K562 (cell line): ENCODE data around the gene MBD1. TPM values are rescaled to one million over a fixed set of nuclear protein-coding genes. Genes with fewer than 3 reads are reported as not detected.

Source experiments
- CBFA2T3 ChIP-seq: fragments of 450-650 bp; IDR thresholded peaks from 2 replicates; pipeline ENCODE4 v1.6.1; 2017
- FOXP1 ChIP-seq: sonication (generic); formaldehyde crosslinking; IDR thresholded peaks from 2 replicates; pipeline ENCODE4 v1.8.0; 2022; ENCODE audit warnings: mild to moderate bottlenecking, missing genetic modification reagents
- HSF4 ChIP-seq: fragments of 250-450 bp; sonication (Bioruptor Pico); IDR thresholded peaks from 2 replicates; pipeline ENCODE4 v2.1.2; 2022; ENCODE audit warnings: mild to moderate bottlenecking, moderate library complexity, borderline replicate concordance
- NCOR1 ChIP-seq: fragments of 450-650 bp; IDR thresholded peaks from 2 replicates; pipeline ENCODE4 v1.6.1; 2016; ENCODE audit warnings: mild to moderate bottlenecking, moderate library complexity
- NR3C1 ChIP-seq: sonication (generic); formaldehyde crosslinking; IDR thresholded peaks from 2 replicates; pipeline ENCODE4 v1.8.1; 2022; ENCODE audit warnings: missing genetic modification reagents
- POLR2AphosphoS5 ChIP-seq: IDR thresholded peaks from 2 replicates; pipeline ENCODE4 v1.6.1; 2011; ENCODE audit warnings: mild to moderate bottlenecking, low read depth, low read length, moderate library complexity; ENCODE audit not compliant: control insufficient read depth, insufficient read depth
- PPARD ChIP-seq: fragments of 250-450 bp; sonication (Bioruptor Pico); IDR thresholded peaks from 2 replicates; pipeline ENCODE4 v1.8.0; 2022; ENCODE audit warnings: inconsistent platforms, mild to moderate bottlenecking, moderate library complexity
- RFX7 ChIP-seq: fragments of 250-450 bp; sonication (Bioruptor Pico); IDR thresholded peaks from 2 replicates; pipeline ENCODE4 v1.5.1; 2021; ENCODE audit warnings: mild to moderate bottlenecking
- SMC3 ChIP-seq: conservative IDR thresholded peaks from 2 replicates; pipeline ENCODE4 v1.6.1; 2011; ENCODE audit warnings: low read depth, low read length, improper control_type of control experiment; ENCODE audit not compliant: insufficient read depth
- TEAD4 ChIP-seq, 2 experiments: sonication (generic) in 1 of 2; formaldehyde crosslinking in 1 of 2; IDR thresholded peaks; 2 replicates each; pipeline versions ENCODE4 v1.6.1 to v1.8.0; 2012 to 2022; ENCODE audit warnings: borderline replicate concordance in 1 of 2, inconsistent platforms in 1 of 2, low read length in 1 of 2, mild to moderate bottlenecking in 1 of 2, missing genetic modification reagents in 1 of 2
- ZNF23 ChIP-seq: fragments of 250-450 bp; sonication (Bioruptor Pico); IDR thresholded peaks from 2 replicates; pipeline ENCODE4 v1.4.0; 2020; ENCODE audit warnings: mild to moderate bottlenecking
- ZNF253 ChIP-seq: fragments of 250-450 bp; sonication (Bioruptor Pico); conservative IDR thresholded peaks from 2 replicates; pipeline ENCODE4 v1.6.1; 2021; ENCODE audit warnings: mild to moderate bottlenecking
- ZNF445 ChIP-seq: fragments of 250-450 bp; sonication (Bioruptor Pico); IDR thresholded peaks from 2 replicates; pipeline ENCODE4 v1.4.0; 2020; ENCODE audit warnings: low read depth, mild to moderate bottlenecking, moderate library complexity
- polyA plus RNA-seq, 8 experiments: library from polyadenylated mRNA; depleted of rRNA in 4 of 8; stranded (reverse) in 5 of 8; unstranded in 3 of 8; fragments of >200 nt; fragmentation: Nextera tagmentation in 2 of 8; fragmentation: Illumina TruSeq in 1 of 8; extraction: Ambion mirVana in 2 of 8; extraction: Trizol in 1 of 8; gene quantifications; 2 replicates each; pipeline versions ENCODE4 v1.2.1 to v1.2.3, GENCODE V29; 2011 to 2014; ENCODE audit warnings: inconsistent platforms in 1 of 8, missing spikeins in 1 of 8
- total RNA-seq, 7 experiments: library from RNA; depleted of rRNA in 6 of 7; stranded (reverse); fragments of >200 nt in 6 of 7; fragmentation: Illumina TruSeq in 2 of 7; extraction: Trizol in 2 of 7; gene quantifications; 2 replicates each; pipeline versions ENCODE4 v1.2.1 to v1.2.3, GENCODE V29; 2011 to 2021; ENCODE audit warnings: low replicate concordance in 1 of 7
- TF ChIP-seq, protein P1 (sequence below), 2 experiments: fragments of 150-350 bp in 1 of 2; IDR thresholded peaks; 2 replicates each; pipeline ENCODE4 v1.6.1; 2012 to 2016; ENCODE audit warnings: low read depth in 2 of 2, low read length in 2 of 2, mild to moderate bottlenecking in 1 of 2, moderate library complexity in 1 of 2
- TF ChIP-seq, protein P2 (sequence below): fragments of 450-650 bp; IDR thresholded peaks from 2 replicates; pipeline ENCODE4 v1.6.1; 2014; ENCODE audit warnings: low read depth, mild to moderate bottlenecking, moderate library complexity, borderline replicate concordance
- TF ChIP-seq, protein P3 (sequence below): IDR thresholded peaks from 2 replicates; pipeline ENCODE4 v1.6.1; 2011; ENCODE audit not compliant: insufficient read length; ENCODE audit errors: extremely low read depth
- TF ChIP-seq, protein P4 (sequence below): fragments of 450-650 bp; formaldehyde crosslinking; conservative IDR thresholded peaks from 2 replicates; pipeline ENCODE4 v1.4.0; 2022; ENCODE audit warnings: mild to moderate bottlenecking, missing genetic modification characterization
- TF ChIP-seq, protein P5 (sequence below): fragments of 250-450 bp; sonication (Bioruptor Pico); IDR thresholded peaks from 2 replicates; pipeline ENCODE4 v1.4.0; 2020; ENCODE audit warnings: mild to moderate bottlenecking, moderate library complexity

The MBD1 gene
- total and polyA plus RNA-seq, 9 of the 15 experiments (the other 6 are each of a cell fraction or from before 2014, with no cell fraction given) = 3.0 to 59.7 (median 31.7) TPM

DNA sequence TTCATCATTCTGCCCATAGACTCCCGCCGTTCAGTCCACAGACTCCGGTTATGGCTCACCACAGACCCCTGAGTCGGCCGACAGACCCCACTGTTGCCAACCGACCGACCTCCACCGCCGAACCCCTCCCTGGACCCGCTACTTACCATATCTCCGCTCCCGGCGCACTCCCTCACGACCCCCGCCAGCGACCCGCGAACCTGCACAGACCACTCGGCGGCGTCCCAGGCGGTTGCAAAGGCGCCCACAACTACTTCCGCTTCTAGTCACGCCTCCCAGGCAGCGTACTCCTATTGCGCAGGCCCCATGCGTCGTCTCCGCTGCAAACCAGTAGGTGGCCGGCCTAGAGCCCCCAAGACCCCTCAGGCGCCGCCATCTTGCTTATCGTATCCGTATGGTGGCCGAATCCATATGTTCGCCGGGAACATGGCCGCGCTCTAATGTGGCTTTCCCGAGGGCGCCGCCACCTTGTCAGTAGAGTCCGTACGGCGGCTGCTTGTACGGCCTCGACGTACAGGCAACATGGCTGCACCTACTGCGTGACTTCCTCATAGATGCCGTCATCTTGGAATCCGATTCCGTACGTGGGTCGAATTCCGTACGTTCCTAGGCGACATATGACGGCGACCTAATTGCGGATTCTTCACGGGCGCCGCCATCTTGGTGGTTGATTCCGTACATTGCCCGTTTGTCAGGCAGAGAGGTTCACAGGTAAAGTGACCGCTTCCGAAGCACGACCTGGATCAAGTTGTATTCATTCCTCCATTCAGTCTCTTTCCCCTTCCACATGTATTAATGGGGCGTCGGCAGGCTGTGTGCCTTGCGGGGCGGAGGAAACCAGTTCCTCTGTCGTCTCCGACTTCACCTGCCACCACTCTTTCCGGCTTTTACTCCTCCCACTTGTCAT is 6.4 kb upstream of the MBD1 start, which contains the start of gene CXXC1 (continued):
- TF ChIP-seq, protein P1, sequence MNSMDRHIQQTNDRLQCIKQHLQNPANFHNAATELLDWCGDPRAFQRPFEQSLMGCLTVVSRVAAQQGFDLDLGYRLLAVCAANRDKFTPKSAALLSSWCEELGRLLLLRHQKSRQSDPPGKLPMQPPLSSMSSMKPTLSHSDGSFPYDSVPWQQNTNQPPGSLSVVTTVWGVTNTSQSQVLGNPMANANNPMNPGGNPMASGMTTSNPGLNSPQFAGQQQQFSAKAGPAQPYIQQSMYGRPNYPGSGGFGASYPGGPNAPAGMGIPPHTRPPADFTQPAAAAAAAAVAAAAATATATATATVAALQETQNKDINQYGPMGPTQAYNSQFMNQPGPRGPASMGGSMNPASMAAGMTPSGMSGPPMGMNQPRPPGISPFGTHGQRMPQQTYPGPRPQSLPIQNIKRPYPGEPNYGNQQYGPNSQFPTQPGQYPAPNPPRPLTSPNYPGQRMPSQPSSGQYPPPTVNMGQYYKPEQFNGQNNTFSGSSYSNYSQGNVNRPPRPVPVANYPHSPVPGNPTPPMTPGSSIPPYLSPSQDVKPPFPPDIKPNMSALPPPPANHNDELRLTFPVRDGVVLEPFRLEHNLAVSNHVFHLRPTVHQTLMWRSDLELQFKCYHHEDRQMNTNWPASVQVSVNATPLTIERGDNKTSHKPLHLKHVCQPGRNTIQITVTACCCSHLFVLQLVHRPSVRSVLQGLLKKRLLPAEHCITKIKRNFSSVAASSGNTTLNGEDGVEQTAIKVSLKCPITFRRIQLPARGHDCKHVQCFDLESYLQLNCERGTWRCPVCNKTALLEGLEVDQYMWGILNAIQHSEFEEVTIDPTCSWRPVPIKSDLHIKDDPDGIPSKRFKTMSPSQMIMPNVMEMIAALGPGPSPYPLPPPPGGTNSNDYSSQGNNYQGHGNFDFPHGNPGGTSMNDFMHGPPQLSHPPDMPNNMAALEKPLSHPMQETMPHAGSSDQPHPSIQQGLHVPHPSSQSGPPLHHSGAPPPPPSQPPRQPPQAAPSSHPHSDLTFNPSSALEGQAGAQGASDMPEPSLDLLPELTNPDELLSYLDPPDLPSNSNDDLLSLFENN (IDR thresholded peaks at IDR 0.05; ENCODE audit: low read depth in 2 of 2, low read length in 2 of 2) = peak in 1 of 2 experiments; percentile 43; a peak in 1 of 4 replicates
- TF ChIP-seq FOXP1 (no peak), CBFA2T3 (no peak), NR3C1 (CRISPR knock-in tag) (no peak), ZNF253 (CRISPR knock-in tag) (no peak), ZNF445 (no peak), SMC3 (peak; percentile 25; the same call in 1 of the 2 replicates), HSF4 (CRISPR knock-in tag) (no peak), POLR2AphosphoS5 (no peak), ZNF23 (CRISPR knock-in tag) (no peak), TEAD4 (IDR thresholded peaks at IDR 0.05; ENCODE audit: low read length) (peak; percentile 63), TEAD4 (CRISPR knock-in tag; IDR thresholded peaks at IDR 0.05; ENCODE audit: borderline replicate concordance) (no peak), RFX7 (CRISPR knock-in tag) (no peak), PPARD (CRISPR knock-in tag) (no peak), NCOR1 (no peak)
- TF ChIP-seq, protein P2, sequence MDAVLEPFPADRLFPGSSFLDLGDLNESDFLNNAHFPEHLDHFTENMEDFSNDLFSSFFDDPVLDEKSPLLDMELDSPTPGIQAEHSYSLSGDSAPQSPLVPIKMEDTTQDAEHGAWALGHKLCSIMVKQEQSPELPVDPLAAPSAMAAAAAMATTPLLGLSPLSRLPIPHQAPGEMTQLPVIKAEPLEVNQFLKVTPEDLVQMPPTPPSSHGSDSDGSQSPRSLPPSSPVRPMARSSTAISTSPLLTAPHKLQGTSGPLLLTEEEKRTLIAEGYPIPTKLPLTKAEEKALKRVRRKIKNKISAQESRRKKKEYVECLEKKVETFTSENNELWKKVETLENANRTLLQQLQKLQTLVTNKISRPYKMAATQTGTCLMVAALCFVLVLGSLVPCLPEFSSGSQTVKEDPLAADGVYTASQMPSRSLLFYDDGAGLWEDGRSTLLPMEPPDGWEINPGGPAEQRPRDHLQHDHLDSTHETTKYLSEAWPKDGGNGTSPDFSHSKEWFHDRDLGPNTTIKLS = peak; percentile 59; the same call in 1 of the 2 replicates
- TF ChIP-seq, protein P3, sequence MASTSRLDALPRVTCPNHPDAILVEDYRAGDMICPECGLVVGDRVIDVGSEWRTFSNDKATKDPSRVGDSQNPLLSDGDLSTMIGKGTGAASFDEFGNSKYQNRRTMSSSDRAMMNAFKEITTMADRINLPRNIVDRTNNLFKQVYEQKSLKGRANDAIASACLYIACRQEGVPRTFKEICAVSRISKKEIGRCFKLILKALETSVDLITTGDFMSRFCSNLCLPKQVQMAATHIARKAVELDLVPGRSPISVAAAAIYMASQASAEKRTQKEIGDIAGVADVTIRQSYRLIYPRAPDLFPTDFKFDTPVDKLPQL = no peak
- TF ChIP-seq, protein P4, sequence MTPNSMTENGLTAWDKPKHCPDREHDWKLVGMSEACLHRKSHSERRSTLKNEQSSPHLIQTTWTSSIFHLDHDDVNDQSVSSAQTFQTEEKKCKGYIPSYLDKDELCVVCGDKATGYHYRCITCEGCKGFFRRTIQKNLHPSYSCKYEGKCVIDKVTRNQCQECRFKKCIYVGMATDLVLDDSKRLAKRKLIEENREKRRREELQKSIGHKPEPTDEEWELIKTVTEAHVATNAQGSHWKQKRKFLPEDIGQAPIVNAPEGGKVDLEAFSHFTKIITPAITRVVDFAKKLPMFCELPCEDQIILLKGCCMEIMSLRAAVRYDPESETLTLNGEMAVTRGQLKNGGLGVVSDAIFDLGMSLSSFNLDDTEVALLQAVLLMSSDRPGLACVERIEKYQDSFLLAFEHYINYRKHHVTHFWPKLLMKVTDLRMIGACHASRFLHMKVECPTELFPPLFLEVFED = no peak
- TF ChIP-seq, protein P5, sequence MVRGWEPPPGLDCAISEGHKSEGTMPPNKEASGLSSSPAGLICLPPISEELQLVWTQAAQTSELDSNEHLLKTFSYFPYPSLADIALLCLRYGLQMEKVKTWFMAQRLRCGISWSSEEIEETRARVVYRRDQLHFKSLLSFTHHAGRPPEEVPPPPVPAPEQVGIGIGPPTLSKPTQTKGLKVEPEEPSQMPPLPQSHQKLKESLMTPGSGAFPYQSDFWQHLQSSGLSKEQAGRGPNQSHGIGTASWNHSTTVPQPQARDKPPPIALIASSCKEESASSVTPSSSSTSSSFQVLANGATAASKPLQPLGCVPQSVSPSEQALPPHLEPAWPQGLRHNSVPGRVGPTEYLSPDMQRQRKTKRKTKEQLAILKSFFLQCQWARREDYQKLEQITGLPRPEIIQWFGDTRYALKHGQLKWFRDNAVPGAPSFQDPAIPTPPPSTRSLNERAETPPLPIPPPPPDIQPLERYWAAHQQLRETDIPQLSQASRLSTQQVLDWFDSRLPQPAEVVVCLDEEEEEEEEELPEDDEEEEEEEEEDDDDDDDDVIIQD (CRISPR knock-in tag) = no peak
